ENCODE data around the gene CDX2.

The CDX2 gene

DNA sequence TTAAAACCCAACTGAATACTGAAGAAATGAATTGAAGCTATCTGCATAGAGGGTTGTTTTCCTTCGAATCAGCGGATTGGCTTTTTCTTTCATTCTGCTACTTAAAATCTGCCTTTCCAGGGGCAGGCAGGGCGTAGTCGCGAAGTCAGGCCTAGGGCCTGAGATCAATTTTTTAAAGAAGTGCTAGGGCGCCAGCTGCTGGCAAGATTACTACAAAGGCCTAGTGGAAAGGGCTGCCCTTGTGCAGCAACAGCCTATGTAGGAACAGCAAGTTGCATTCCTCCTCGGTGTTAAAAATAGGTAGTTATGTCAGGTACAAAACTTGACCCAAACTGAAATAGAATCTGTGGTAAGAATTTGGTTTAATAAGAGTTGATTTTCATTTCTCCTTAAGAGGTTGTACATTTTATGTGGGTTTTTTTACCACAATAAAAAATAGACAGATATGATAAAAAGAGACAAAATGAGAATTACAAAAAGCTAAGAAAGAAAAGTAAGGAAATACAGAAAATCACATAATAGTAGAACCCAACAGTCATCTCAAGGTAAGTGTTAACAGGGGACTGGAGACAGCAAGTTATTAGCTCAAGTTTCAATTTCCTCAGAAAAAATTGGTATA lies 28.9 kb upstream of the CDX2 start:
- Histone ChIP-seq H3K27me3 (ENCODE audit: control insufficient read depth, insufficient read depth, low read length) (peaks cover 6% of the 10 kb centered on the region), H3K9me3 (replicated peaks; ENCODE audit: low read length) (no peaks in the 10 kb centered on the region), H3K36me3 (ENCODE audit: insufficient read depth, low read length) (no peaks in the 10 kb centered on the region), H3K4me2 (ENCODE audit: low read length) (no peak overlapping the region), H3K4me1 (ENCODE audit: control insufficient read depth, insufficient read depth, low read length) (no peaks in the 10 kb centered on the region), H3K4me3 (ENCODE audit: low read length) (no peak overlapping the region), H3K9ac (ENCODE audit: low read depth, low read length) (no peak overlapping the region)

DNA sequence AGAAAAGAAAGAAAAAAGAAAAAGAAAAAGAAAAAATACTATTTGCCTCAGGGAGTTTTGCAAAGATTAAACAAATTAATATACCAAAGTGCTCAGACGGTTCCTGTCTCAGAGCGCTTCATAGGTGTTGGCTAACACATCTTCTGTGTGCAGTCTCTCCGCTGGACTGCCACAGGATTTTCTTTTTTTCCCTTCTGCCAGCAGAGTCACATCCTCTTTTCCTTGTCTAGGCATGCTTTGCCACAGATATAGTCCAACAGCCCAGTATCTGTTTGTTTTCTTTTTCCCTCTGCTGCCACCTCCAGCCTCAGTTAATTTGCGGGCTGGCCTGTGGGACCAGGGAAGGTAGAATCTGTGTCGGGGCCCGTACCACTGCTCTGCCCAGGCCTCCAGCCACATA lies 22.8 kb upstream of the CDX2 start:
- Histone ChIP-seq H3K9ac (ENCODE audit: low read depth, low read length) (no peak overlapping the region), H3K4me1 (ENCODE audit: control insufficient read depth, insufficient read depth, low read length) (no peaks in the 10 kb centered on the region)

DNA sequence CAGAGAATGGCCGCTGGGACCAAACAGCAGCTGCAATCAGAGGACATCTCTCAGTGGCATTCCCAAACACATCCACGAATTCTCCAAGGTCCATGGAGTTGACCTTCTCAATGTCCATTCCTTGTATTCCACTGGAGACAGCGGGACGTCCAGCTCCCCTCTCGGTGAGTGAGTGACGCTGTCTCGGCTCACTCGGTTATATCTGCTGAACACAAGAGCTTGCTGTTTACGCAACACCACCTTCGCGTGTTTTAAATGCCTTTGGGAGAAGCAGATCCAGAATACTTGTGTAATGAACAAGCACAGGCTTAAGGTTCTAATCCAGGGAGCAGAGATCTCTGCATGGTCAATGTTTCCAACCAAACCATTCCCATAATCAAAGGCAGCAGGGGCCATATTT lies 19.4 kb upstream of the CDX2 start, which contains the start of gene URAD:
Gene URAD (minus strand): TSS at position 174 of the 400 bp plus-strand sequence. CDS start 56 bp downstream, at position 118.
- Histone ChIP-seq H3K9ac (ENCODE audit: low read depth, low read length) (no peak within 1 kb of the TSS), H3K4me3 (ENCODE audit: low read length) (no peak within 1 kb of the TSS), H3K4me2 (ENCODE audit: low read length) (no peak within 1 kb of the TSS), H3K27me3 (ENCODE audit: control insufficient read depth, insufficient read depth, low read length) (peaks cover 39% of the 10 kb centered on the region), H3K9me3 (replicated peaks; ENCODE audit: low read length) (no peaks in the 10 kb centered on the region), H3K36me3 (ENCODE audit: insufficient read depth, low read length) (no peaks in the 10 kb centered on the region), H3K4me1 (ENCODE audit: control insufficient read depth, insufficient read depth, low read length) (no peaks in the 10 kb centered on the region)

More for the DNA sequence above, 22.8 kb upstream of the CDX2 start:
- no peak overlapping the region for H3K4me3 ChIP-seq (ENCODE audit: low read length)
- peaks cover 23% of the 10 kb centered on the region for H3K27me3 ChIP-seq (ENCODE audit: control insufficient read depth, insufficient read depth, low read length)
- no peak overlapping the region for H3K4me2 ChIP-seq (ENCODE audit: low read length)
- no peaks in the 10 kb centered on the region for H3K9me3 ChIP-seq (replicated peaks; ENCODE audit: low read length)
- no peaks in the 10 kb centered on the region for H3K36me3 ChIP-seq (ENCODE audit: insufficient read depth, low read length)

- Histone ChIP-seq H3K4me1 (ENCODE audit: control insufficient read depth, insufficient read depth, low read length) (no peaks in the 10 kb centered on the region), H3K9me3 (replicated peaks; ENCODE audit: low read length) (no peaks in the 10 kb centered on the region), H3K9ac (ENCODE audit: low read depth, low read length) (no peak overlapping the region), H3K4me2 (ENCODE audit: low read length) (no peak overlapping the region), H3K27me3 (ENCODE audit: control insufficient read depth, insufficient read depth, low read length) (peaks cover 55% of the 10 kb centered on the region), H3K36me3 (ENCODE audit: insufficient read depth, low read length) (no peaks in the 10 kb centered on the region), H3K4me3 (ENCODE audit: low read length) (no peak overlapping the region)
Observed at GRCh38 chr13:27985600-27985999, 16.5 kb upstream of the CDX2 start.

- Histone ChIP-seq H3K4me2 (ENCODE audit: low read length) (no peak overlapping the region), H3K4me3 (ENCODE audit: low read length) (no peak overlapping the region), H3K36me3 (ENCODE audit: insufficient read depth, low read length) (no peaks in the 10 kb centered on the region), H3K9me3 (replicated peaks; ENCODE audit: low read length) (no peaks in the 10 kb centered on the region), H3K4me1 (ENCODE audit: control insufficient read depth, insufficient read depth, low read length) (no peaks in the 10 kb centered on the region), H3K27me3 (ENCODE audit: control insufficient read depth, insufficient read depth, low read length) (peaks cover 75% of the 10 kb centered on the region), H3K9ac (ENCODE audit: low read depth, low read length) (no peak overlapping the region)
Observed at GRCh38 chr13:27982361-27982760, 13.2 kb upstream of the CDX2 start.

DNA sequence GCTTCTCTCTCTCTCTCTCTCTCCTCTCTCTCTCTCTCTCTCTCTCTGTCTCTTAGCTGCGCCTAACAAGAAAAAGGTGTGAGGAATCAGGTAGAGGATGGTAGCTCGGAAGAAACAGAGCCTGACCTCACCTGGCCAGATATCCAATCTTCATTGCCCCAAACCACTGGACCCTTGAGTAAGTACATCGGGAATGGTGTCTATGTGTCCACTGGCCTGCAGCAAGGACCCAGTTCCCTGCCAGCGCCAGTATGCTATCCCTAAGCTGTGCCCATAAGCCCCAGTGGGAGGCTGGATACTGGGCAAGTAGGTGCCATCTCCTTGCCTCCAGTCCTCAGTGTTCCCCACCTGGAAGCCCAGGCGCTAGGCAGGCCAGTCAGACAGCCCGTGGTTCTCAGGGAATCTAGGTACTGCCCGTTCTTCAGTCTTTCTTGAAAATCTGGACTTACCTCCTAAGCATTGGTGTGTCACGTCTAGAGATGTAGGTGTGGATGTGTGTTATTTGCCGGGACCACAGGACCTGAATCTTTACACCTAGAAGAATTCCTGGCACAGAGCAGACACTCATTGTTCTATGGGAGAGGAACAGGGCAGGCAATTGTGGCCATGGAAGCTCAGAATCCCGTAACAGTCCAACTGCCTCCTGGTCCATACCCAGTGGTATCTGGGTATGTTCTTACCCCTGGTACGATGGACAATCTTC lies 12.0 kb upstream of the CDX2 start:
- Histone ChIP-seq H3K27me3 (ENCODE audit: control insufficient read depth, insufficient read depth, low read length) (peaks cover 76% of the 10 kb centered on the region), H3K9ac (ENCODE audit: low read depth, low read length) (no peak overlapping the region), H3K4me1 (ENCODE audit: control insufficient read depth, insufficient read depth, low read length) (no peaks in the 10 kb centered on the region), H3K9me3 (replicated peaks; ENCODE audit: low read length) (no peaks in the 10 kb centered on the region), H3K36me3 (ENCODE audit: insufficient read depth, low read length) (no peaks in the 10 kb centered on the region), H3K4me2 (ENCODE audit: low read length) (no peak overlapping the region), H3K4me3 (ENCODE audit: low read length) (no peak overlapping the region)

DNA sequence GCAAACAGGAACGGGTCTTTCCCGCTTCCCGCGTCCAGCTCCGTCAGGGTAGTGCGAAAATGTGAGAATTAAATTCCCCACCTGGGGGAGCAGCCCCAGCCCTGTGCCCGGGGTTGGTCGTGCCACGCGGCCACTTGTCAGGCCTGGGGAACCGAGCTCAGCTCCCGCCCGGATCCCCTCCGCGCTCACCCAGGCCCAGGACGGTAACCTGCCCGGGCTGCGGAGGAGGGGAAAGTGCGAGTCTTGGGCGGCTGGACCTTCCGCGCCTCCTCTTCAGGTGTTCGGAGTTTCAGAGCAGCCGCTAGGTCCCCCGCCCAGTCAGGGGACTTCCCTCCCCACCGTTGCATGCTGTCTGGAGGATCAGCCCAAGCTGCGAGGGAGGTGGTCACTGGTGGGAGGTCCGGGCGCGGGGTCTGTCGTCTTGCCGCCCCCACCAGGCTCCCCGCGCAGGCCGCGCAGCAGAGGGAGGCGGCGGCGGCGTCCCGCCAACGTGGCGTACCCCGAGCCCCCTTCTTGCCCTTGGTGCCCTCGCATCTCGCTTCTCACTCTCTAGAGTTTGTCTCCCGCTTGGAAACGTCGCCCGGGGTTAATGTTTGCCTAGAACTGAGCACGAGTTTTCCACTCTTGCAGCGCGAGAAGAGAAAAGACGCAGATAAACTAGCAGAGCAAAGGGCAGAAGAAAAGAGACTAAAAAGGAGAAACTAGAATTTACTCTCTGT lies 11.3 kb upstream of the CDX2 start:
- no peaks in the 10 kb centered on the region for H3K4me1 ChIP-seq (ENCODE audit: control insufficient read depth, insufficient read depth, low read length)
- peaks cover 77% of the 10 kb centered on the region for H3K27me3 ChIP-seq (ENCODE audit: control insufficient read depth, insufficient read depth, low read length)
- no peak overlapping the region for H3K9ac ChIP-seq (ENCODE audit: low read depth, low read length)
- no peaks in the 10 kb centered on the region for H3K9me3 ChIP-seq (replicated peaks; ENCODE audit: low read length)
- H3K4me3 ChIP-seq (ENCODE audit: low read length): no peak overlapping the region
- no peaks in the 10 kb centered on the region for H3K36me3 ChIP-seq (ENCODE audit: insufficient read depth, low read length)
- H3K4me2 ChIP-seq (ENCODE audit: low read length): no peak overlapping the region

GRCh38 chr13:27979765-27980279 lies 10.7 kb upstream of the CDX2 start:
- H3K27me3 ChIP-seq (ENCODE audit: control insufficient read depth, insufficient read depth, low read length): peaks cover 82% of the 10 kb centered on the region
- no peak overlapping the region for H3K4me3 ChIP-seq (ENCODE audit: low read length)
- H3K36me3 ChIP-seq (ENCODE audit: insufficient read depth, low read length): no peaks in the 10 kb centered on the region

GRCh38 chr13:27979001-27979643 lies 10.0 kb upstream of the CDX2 start:
- H3K4me1 ChIP-seq (ENCODE audit: control insufficient read depth, insufficient read depth, low read length): no peaks in the 10 kb centered on the region
- peaks cover 88% of the 10 kb centered on the region for H3K27me3 ChIP-seq (ENCODE audit: control insufficient read depth, insufficient read depth, low read length)
- no peak overlapping the region for H3K4me2 ChIP-seq (ENCODE audit: low read length)
- H3K4me3 ChIP-seq (ENCODE audit: low read length): no peak overlapping the region
- no peak overlapping the region for H3K9ac ChIP-seq (ENCODE audit: low read depth, low read length)
- no peaks in the 10 kb centered on the region for H3K9me3 ChIP-seq (replicated peaks; ENCODE audit: low read length)
- no peaks in the 10 kb centered on the region for H3K36me3 ChIP-seq (ENCODE audit: insufficient read depth, low read length)

More at GRCh38 chr13:27979765-27980279, 10.7 kb upstream of the CDX2 start:
- no peak overlapping the region for H3K9ac ChIP-seq (ENCODE audit: low read depth, low read length)
- H3K9me3 ChIP-seq (replicated peaks; ENCODE audit: low read length): no peaks in the 10 kb centered on the region
- no peak overlapping the region for H3K4me2 ChIP-seq (ENCODE audit: low read length)
- H3K4me1 ChIP-seq (ENCODE audit: control insufficient read depth, insufficient read depth, low read length): no peaks in the 10 kb centered on the region

GRCh38 chr13:27978301-27978968 lies 9.3 kb upstream of the CDX2 start:
- H3K9ac ChIP-seq (ENCODE audit: low read depth, low read length): no peak overlapping the region
- no peaks in the 10 kb centered on the region for H3K9me3 ChIP-seq (replicated peaks; ENCODE audit: low read length)
- no peaks in the 10 kb centered on the region for H3K4me1 ChIP-seq (ENCODE audit: control insufficient read depth, insufficient read depth, low read length)
- peaks cover 91% of the 10 kb centered on the region for H3K27me3 ChIP-seq (ENCODE audit: control insufficient read depth, insufficient read depth, low read length)
- H3K4me2 ChIP-seq (ENCODE audit: low read length): peak overlapping the region; percentile 19
- H3K36me3 ChIP-seq (ENCODE audit: insufficient read depth, low read length): no peaks in the 10 kb centered on the region
- no peak overlapping the region for H3K4me3 ChIP-seq (ENCODE audit: low read length)

Measured in skeletal muscle satellite cell (primary cell).